Urothelium cell line (cell line): ENCODE results near the gene SPTLC1.
"Not testable (repeated sequence)": the region's sequence is repeated elsewhere in the genome, so short reads cannot be mapped to it uniquely, and the experiment has no call there.

Source experiments
- DNase-seq: peaks from one replicate; pipeline ENCODE4 v3.0.0; 2011; ENCODE audit warnings: low spot score, mixed read lengths
- FAIRE-seq: peaks from 2 replicates; lab custom pipeline; 2011; peaks lifted over from hg19 to GRCh38; lab: Jason Lieb, UNC

SPTLC1 gene

DNA sequence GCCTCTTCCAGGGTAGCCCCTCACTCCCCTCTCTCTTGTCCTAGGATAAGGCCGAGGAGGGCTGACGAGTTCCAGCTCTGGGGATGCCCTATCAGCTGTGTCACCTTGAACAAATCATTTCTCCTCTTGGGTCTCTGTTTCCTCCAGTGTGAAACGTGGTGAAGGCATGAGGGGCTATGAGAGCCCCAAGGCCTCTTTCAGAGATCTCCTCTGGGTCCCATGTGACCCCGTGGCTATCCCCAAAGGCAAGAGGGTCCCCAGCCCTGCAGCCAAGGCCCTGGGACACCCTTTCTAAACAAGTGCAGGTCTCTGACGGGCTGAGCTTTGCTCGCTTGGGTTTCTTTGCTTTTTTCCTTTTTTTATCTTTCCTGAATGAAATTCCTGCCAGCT lies 25.5 kb upstream of the SPTLC1 start:
- no peak for DNase-seq
- FAIRE-seq = no peak

DNA sequence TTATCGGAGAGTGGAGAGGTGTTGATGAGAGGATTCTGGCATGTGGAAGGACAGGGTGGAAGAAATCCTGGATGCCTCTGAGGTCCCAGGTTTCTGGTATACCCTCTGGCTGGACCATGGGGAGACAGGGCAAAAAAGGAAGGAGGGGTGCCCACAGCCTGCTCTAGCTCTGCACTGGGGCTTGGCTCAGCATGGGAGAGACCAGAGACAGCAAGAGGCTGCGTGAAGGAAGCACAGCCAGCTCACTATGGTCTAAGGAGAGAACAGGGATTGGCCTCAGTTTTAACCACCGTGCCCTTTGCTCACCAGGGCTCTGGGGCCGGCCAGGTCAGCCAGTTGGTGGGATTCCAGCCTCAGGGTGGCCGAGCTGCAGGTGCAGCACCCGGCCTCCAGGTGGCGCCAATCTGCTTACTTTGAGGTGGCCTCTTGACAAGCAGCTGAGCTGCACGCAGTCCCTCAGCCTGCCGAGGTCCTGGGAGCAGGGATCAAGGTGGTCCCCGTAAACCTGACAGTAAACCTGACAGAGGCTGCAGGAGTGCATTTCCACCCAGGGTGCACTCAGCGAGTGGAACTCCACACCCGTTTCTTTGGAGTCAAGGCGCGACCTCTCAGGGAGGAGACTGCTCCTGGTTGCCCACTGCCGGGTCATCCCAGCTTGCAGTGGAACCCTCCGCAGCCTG lies 25.0 kb upstream of the SPTLC1 start:
- peak; percentile 17 for FAIRE-seq
- peak; percentile 78 for DNase-seq

DNA sequence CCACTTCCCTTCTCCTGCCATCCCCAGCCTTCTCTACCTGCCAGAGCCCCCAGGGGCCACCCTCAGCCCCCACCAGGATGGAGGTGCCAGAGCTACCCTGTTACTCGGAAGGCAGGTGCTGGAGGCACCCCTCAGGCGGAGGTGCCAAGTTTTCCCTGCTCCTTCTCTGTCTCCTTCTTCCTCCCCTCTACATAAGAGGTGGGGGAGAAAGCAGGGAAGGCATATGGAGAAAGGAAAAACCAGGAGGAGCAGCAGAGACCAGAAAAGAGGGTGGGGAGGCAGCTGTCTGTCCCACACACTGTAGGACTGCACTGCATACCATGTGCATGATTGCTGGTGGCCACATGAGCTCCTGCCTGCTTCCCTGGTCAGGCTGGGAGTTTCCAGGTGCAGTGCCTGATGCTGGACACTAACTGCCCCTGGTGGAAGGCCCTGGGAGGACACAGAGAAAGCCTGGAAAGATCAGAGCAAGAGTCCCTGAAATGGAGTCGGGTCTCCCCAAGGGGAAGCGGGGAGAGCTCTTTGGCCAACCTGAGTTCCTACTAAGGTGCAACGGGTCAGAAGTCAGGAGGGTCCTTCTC lies 23.8 kb upstream of the SPTLC1 start:
- not testable (repeated sequence) for DNase-seq, FAIRE-seq

DNA sequence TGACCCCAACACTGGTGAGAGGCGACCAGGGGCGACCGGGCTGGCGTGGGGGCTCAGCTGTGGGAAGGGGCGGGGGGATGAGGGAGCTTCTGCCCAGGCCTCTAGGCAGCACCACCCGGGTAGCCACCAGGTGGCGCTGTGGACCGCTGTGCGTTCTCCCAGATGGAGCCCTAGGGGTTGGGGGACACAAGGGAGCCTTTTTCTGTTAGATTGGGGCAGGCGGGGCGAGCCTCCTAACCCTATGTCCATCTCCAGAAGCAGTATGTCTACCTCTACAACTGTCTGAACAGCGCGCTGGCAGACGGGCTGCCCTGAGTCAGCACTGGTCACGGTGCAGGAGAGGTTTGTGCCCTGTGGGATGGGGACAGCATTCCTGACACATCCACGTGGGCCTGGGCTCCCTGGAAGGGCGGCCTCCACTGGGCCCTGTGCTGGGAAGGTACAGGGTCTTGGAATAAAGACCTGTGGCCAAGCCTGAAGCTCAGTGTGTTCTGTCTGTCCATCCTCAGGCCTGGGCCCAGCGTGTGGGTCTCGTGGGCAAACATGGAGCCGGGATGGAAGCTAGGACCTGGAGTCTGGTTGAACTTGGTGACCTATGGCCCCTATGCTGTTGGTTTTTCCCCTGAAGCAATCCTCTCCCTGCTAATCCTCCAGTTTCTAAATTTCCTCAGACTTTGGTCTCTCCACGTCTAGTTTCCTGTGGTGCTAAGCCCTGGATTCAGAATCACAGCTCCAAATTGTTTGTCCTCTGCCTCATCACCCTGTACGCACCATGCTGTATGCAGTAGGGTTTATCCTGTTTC lies 23.1 kb upstream of the SPTLC1 start:
- FAIRE-seq = no peak
- DNase-seq = peak; percentile 54

DNA sequence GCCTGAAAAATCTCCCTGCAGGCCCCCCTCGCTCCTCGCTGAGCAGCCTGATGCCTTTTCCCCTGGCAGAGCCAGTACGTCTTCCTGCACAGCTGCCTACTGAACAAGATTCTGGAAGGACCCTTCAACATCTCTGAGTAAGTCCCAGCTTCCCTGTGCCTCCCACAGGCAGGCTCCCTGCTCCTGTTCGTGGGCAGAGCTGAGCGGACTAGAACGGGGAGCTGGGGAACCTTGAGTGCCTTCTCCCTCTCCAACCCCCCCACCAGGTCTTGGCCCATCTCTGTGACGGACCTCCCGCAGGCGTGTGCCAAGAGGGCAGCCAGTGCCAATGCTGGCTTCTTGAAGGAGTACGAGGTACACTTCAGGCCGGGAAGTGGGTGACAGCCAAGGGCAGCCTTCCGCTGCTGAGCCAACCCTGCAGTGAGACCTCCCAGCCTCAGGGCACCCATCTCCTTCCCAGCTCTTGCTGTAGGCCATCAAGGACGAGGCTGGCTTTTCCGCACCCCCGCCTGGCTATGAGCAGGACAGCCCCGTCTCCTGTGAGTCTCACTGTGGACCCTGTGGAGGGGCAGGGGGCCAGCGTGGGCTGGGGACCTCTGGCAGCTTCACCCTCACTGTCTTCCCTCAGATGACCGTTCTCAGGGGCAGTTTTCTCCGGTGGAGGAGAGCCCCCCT lies 21.1 kb upstream of the SPTLC1 start:
- no peak for FAIRE-seq
- DNase-seq = no peak

DNA sequence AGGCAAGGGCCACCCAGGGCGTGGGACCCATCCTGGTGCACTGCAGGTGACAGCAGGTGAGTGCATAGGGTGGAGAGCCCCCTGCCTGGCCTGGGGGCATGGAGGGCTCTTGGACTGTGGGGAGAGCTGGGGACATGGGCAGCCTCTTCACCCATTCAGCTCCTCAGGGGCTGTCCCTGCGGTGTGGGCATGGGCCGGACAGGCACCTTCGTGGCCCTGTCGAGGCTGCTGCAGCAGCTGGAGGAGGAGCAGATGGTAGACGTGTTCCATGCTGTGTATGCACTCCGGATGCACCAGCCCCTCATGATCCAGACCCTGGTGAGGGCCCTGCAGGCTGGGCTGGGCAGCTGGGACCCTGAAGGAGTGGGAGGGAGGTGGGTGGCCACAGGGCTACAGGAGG lies 20.4 kb upstream of the SPTLC1 start:
- DNase-seq (no peak), FAIRE-seq (no peak)

DNA sequence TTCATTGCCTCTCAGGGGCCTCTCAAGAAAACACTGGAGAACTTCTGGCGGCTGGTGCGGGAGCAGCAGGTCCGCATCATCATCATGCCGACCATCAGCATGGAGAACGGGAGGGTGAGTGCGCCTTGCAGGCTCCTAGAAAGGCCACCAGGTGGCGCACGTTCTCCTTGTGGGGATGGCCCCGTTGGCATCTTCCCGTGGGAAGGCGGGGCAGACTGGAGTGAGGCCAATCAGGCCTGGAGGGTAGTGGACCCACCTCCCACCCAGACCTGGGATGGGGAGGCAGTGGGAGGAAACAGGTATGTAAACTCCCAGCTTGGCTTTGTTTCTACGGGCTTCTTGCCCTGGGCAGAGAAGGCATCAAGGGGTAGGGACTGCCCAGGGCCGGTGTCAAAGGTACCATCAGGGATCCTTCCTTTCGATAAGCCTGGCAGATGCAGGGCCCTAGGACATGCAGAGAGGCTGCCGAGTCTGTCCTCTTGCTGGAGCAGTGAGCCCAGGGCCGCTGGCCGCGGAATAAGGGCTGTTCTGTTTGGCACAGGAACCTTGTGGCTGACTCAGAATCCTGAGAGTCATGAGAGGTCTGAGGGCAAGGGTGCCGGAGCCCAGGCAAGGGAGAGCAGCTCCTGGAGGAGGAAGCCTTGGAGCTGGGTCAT lies 18.9 kb upstream of the SPTLC1 start:
- DNase-seq (peak; percentile 86), FAIRE-seq (no peak)

DNA sequence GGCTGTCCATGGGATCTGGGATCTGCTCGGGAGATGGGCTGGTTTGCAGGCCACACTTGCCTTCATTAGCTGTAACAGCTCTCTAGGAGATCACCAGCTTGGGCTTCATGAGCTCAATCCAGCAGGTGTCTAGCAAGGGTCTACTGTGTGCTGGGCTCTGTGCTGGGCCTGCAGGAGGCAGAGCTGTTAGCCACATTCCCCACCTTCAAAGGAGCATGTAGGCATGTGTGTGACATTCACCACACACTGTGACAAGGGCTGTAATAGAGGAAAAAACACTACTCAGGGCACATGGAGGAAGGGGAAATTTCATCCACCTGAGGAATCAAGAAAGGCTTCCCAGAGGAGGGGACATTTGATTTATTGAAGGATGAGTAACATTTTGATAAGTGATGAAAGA lies 17.7 kb upstream of the SPTLC1 start:
- FAIRE-seq, DNase-seq: not testable (repeated sequence)

DNA sequence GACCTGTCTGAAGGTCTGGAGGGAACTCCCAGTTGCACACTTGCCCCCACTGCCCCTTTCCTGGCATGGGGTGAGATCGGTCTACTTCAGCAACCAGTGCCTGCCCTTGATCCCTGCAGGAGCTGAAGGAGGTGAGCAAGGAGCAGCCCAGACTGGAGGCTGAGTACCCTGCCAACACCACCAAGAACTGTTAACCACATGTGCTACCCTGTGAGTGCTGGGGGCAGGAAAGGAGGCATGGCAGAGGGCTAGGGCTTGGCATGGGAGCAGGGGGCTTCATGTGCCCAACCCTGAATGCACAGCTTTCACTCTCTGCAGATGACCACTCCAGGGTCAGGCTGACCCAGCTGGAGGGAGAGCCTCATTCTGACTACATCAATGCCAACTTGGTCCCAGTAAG lies 17.3 kb upstream of the SPTLC1 start:
- FAIRE-seq (no peak), DNase-seq (no peak)

DNA sequence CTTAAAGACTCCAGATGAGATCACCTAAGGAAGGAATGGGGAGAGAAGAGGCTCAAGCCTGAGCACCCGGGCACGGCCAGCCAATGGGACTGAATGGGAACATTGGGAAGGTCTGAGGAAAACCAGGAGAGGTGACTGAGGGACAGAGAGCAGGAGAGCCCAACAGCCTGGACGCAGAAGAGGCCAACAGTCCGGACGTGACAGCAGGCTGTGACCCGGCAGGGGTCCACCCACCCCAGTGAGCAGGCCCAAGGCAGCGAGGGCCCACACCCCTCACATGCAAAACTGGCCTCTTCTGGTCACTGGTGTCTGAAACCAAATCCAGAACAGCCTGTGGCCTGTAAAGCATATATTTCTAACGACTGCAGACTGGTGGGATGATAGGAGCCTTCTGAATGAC lies 7.6 kb upstream of the SPTLC1 start:
- FAIRE-seq (no peak), DNase-seq (no peak)

DNA sequence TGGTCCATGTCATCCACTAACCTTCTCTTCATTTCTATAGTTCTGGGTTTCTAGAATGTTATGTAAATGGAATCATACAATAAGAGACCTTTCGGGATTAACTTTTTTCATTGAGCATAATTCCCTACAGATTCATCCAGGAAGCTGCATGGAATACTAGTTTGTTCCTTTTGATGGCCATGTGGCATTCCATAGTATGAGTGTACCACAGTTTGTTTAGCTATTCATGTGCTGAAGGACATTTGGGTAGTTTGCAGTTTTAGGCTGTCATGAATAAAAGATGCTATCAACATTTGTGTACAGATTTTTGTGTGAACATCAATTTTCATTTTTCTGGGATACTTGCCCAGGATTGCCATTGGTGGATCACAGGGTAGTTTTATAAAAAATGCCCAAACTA lies 6.8 kb upstream of the SPTLC1 start:
- DNase-seq (no peak), FAIRE-seq (no peak)

DNA sequence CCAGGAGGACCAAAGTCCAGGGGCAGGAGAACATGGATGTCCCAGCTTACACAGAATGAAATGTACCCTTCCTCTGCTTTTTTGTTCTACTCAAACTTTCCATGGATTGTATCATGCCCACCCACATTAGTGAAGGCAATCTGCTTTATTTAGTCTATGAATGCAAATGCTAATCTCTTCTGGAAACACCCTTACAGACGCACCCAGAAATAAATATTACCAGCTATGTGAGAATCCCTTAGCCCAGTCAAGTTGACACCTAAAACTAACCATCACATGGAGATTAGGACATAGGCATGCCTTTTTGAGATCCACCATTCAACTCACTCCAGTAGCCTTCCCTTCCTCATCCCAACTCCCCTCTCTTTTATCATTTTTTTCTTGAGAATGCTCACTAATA lies 6.1 kb upstream of the SPTLC1 start:
- FAIRE-seq = no peak

DNA sequence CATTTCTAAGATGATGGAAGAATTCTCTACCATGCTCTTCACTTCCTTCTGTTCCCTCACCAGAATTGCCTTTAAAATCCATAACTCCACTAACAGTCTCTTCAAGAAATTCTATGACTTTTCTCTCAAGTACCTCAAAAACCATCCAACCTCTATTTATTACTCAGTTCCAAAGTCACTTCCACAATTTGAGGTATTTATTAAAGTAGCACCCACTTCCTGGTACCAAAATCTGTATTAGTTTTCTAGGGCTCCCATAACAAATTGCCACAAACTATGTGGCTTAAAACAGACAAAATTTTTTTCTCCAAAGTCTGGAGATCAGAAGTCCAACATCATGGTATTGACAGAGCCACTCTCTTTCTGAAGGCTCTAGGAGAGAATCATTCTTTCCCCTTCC lies 4.9 kb upstream of the SPTLC1 start:
- no peak for DNase-seq
- no peak for FAIRE-seq

More for the DNA sequence above, 6.1 kb upstream of the SPTLC1 start:
- DNase-seq = no peak

DNA sequence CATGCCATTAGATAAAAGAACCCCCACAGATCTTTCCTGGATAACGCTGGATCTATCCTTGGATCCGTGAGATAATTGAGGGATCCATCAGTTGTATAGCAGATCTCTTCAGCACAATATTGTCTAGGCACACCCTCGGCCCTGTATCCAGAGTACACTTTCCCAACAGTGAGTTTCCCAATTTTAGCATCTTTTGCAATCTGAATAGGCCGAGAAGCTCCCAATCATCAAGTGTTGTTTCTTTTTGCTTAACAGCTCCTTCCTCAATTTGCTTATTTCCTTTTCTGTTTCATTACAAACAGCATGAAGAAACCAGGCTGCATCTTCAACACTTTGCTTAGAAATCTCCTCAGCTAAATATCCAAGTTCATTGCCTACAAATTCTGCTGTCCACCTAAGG lies 4.4 kb upstream of the SPTLC1 start:
- DNase-seq (no peak), FAIRE-seq (no peak)

DNA sequence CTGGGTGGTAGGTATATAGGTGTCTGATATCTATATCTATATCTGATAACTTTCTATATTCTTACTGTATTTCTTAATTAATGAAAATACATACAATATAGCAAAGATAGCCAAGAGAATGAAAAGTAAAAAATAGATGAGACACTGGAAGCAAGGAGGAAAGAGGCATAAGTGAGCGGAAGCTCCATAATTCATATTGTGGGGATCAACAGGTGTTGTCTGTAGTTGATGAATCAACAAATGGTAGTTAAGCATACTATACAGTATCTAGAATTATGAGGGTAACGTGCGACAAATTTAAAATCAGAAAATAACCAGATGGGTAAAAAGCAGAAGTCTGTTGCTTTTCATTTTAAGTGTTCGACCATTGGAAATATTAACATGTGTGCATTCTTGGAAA lies 7.1 kb downstream of the SPTLC1 start:
- FAIRE-seq (no peak), DNase-seq (no peak)

DNA sequence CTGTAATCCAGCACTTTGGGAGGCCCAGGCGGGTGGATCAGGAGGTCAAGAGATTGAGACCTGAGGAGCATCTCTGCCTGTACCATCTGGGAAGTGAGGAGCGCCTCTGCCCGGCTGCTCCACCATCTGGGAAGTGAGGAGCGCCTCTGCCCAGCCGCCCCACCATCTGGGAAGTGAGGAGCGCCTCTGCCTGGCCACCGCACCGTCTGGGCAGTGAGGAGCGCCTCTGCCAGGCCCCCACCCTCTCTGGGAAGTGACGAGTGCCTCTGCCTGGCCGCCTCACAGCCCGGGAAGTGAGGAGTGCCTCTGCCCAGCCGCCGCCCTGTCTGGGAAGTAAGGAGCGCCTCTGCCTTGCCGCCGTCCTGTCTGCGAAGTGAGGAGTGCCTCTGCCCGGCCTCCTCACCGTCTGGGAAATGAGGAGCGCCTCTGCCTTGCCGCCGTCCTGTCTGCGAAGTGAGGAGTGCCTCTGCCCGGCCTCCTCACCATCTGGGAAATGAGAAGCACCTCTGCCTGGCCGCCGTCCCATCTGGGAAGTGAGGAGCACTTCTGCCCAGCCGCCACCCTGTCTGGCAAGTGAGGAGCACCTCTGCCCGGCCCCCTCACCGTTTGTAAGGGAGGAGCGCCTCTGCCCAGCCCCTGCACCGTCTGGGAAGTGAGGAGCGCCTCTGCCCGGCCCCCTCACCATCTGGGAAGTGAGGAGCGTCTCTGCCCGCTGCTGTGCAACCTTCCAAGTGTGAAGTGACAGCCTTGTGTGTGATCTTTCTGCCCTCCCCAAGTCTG lies 9.6 kb downstream of the SPTLC1 start:
- not testable (repeated sequence) for DNase-seq, FAIRE-seq

DNA sequence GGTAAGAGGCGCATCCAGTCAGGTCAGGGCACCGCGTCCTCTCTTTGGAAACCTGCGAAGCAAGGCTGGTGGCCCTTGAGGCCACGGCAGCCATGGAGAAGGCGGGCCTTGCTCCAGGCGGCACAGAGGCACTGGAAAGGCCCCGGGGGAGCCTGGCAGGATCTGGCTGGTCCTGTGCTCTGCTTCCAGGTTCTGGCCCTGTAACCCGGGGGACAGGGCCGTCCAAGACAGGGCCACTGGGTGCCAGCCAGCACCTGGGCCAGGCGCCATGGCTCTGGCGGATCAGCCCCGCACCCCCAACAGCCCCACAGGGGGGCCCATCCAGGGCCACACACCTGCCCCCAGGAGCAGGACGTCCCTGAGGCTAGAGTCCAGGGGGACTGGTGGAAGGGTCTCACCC lies 11.6 kb downstream of the SPTLC1 start:
- not testable (repeated sequence) for FAIRE-seq, DNase-seq

DNA sequence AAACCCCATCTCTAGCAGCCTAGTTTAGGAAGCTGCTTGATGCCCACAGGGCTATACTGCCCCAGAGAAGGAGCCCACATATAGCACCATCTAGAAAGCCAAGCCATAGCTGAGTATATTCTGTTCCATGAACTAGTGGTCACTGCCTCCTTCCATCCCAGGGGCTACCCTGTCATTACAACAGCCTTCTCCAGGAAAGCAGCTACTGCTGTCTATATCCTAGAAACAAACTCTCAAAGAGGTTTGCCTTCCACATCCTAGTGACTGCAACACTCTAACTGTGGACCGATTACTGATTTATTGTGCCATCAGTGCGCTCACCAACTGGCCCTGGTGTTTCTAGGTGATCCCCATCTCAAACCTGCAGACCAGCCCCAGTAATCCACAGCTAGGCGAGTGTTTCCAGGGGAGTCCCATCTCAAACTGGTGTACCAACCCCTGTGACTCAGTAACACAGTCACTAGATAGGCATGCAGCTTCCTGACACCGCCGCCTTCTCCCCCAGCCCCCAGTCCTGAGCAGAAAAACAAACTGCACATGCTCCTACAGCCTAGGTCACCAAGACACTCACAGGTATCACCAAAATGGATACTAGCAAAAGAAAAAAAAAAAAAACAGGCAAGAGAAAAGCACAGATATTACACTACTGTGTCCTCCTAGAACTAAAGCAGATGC lies 14.8 kb downstream of the SPTLC1 start:
- no peak for FAIRE-seq
- DNase-seq = peak; percentile 85

DNA sequence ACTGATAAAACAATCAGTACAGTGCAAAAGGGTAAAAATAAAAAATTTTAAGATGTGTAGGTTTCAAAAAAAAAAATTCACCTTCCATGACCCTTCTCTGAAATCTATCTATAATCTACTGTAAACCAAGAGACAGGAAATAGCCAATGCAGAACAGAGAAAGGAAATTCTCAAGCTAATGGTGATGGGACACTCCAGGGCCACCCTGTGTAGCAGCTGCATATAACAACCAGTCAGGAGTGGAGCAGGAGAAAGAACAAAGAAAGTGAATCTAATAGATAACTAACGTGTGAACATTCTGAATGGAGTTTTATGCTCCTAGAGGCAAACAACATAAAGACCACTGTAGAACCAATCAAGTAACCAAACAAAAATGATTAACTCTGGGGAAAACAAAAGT lies 16.6 kb downstream of the SPTLC1 start:
- no peak for FAIRE-seq

More for the DNA sequence above, 16.6 kb downstream of the SPTLC1 start:
- no peak for DNase-seq
